Activated CD4-positive, alpha-beta T cell treated with anti-CD3 and anti-CD28 coated beads, Interleukin-2, amount 50 U/mL, for 4 hours (primary cell): ENCODE data around the gene ATP2B1.
"Not testable (repeated sequence)": the region's sequence is repeated elsewhere in the genome, so short reads cannot be mapped to it uniquely, and the experiment has no call there.

Source experiments
- DNase-seq, 2 experiments: peaks; one replicate each; pipeline ENCODE4 v3.0.0-alpha.2; 2020

The ATP2B1 gene

DNA sequence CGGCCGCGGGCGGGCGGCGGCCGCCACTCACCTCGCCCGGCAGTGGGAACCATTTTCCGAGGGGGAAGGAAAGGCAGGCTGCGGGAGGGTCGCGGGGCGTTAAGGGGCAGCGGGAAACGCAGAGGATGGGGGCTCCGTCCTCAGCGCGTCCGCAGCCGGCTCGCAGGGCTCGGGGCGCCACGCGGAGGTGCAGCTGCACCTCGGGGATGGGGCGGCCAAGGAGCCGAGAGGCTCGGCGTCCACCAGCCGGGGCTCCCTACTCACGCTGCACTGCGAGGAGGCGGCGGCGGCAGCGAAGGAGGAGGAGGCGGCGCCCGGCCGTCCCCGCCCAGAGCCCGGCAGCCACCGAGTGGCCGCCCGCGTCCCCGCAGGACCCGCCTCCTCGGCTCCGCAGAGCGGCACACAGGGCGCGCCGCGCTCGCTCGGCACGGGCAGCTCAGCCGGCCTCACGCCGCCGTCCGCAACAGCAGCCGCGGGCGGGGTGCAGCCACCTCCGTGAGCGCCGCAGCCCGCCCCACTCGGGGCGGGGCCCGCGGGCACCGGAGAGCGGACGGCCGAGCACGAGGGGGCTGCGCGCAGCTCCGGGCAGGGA, at the start of gene ATP2B1:
TSS of gene ATP2B1 (minus strand) at position 274 of the 592 bp plus-strand sequence. CDS start 52,952 bp downstream, outside the sequence.
- DNase-seq = peak; percentile 69 to 72

DNA sequence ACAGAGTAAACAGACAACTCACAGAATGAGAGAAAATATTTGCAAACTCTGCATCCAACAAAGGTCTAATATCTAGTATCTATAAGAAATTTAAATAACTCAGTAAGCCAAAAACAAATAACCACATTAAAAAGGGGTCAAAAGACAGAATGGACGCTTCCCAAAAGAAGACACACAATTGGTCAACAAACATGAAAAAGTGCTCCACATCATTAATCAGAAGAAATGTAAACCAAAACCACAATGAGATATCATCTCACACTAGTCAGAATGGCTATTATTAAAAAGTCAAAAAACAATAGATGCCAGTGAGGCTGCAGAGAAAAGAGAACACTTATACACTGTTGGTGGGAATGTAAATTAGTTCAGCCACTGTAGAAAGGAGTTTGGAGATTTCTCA, 49.3 kb upstream of the ATP2B1 start:
- not testable (repeated sequence) for DNase-seq

DNA sequence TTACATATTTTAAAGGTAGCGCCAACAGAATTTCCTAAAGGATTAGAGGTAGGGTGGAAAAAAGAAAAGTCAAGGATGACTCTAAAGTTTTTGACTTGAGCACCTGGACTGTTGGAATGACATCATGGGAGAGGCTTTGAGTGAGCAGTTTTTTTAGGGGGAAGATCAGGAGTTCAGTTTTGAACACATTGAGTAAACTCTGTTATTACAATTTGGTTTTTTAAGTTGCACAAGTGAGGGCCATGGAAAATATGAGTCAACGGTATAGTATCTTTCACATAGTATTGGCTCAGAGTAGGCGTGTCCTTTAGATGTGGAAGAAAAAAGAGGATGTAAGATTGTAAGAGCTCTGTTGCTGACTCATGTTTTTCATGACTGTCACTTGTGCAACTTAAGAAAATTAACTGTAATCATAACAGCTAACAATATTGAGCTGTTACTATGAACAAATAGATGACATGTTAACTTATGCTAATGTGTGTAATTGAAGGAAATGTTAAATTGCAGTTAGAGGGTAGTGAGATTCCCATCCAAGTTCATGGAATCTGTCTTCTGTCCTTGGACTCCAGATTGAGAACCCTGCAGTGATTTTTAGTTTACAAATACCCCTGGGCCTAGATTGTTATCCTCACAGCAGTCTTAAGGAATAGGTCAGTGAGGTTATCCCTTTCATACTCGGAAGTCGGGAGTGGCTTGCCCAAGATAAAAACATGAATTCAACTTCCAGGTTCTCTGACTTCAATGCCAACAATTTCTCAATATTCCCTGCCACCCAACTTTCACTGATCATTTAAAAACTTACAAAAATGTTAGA, 48.2 kb upstream of the ATP2B1 start:
- DNase-seq = no peak

DNA sequence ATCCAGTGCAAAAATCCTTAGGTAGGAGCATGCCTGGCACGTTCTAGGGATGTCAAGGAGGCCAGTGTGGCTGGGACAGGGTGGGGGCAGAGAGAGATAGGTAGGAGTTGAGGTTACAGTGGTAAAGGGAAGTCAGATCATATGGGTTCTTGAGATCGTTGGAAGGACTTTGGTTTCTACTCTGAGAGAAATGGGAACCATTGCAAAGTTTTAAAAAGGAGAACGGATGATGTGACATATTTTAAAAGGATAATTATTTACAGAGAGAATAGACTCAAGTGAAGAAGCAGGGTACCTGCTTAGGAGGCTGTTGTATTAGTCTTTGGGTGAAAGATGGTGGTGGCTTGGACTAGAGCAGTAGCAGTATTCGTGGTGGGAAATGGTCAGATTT, 47.6 kb upstream of the ATP2B1 start:
- no peak for DNase-seq

DNA sequence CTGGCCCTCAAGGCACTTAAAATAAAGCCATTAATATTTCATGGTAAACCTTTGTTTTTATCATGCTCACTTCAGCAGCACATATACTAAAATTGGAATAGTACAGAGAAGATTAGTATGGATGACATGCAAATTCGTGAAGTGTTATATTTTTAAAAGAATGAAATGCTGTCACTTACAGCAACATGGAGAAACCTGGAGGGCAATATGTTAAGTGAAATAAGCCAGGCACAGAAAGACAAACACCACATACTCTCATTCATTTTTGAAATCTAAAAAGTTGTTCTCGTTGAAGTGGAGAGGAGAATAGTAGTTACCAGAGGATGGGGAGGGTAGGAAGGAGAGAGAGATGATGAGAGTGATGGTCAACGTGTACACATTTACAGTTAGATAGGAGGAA, 45.4 kb upstream of the ATP2B1 start:
- no peak for DNase-seq

DNA sequence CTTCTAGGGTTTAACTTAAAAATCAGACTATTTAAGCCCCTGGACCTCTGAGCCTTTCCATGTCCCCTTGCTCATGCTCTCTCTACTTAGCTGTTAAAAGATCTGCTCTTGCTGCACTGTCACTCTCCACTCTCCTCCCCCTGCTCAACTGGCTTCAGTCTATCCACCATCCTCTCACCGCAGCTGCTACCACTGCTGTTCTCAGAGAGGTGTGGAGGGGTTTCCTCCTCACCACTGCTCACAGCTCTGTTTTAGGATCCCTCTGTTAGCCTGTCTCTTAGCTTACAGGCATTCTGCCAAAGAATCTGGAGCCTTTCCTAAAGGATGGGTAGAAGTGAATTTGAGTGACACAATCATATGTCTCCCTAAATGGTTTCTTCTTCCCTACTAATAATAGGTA, 43.7 kb upstream of the ATP2B1 start:
- no peak for DNase-seq

DNA sequence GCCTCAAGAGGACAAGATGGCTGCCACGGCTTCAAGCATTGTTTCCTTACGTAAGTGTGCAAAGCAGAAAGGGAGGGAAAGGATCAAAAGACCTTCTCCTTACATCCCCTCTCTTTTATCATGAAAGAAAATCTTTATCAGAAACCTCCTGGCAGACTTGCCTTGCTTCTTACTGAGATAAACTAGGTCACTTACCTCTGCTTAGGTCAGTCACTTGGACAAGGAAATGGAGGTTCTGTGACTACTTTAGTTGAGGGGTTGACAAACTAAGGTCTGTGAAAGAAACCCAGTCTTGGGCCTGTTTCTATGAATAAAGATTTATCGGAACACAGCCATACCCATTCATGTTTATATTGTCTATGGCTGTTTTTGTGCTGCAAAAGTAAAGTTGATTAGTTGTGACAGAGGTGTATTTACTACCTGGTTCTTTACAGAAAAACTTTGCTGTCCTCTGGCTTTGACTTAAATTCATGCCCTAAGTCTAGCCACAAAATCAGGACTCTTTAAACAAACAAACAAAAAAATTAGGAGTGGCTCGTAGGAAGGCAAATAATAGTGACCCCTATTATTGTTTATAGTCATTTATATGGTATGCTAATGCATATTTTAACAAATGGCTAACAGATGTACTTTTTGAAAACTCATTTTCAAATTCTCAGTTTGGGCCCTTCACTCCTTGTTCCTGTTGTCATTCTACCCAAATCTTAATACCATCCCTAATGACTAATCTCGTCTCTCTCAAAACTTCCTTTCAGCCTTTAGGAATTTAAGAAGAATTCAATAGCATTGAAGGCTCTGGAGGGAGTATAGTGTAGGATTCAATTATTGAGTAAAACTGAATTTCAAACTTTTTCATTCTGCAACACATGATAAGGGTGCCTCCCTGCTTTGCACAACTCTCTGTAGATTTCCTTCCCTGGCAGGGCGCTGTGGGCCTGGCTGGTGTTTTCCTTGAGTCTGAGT, 42.0 kb upstream of the ATP2B1 start:
- no peak for DNase-seq

DNA sequence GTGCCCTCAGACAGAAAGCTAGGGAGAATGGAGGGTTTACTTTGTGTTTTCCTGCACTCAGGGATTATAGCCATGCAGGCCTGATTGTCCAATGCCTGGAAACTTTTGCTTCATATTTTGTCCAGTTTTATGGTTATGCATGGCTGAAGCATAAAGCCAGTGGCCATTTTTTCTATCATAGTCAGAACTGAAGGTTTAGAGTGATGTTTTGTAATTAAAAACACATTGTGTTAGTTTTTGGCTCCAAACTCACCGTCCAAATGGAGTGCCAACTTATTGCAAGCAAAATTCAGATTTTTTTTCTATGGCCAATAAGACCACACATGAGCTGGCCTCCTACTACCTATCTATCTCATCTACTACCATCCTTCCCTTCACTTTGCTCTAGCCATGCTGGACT, 40.2 kb upstream of the ATP2B1 start:
- DNase-seq = no peak

DNA sequence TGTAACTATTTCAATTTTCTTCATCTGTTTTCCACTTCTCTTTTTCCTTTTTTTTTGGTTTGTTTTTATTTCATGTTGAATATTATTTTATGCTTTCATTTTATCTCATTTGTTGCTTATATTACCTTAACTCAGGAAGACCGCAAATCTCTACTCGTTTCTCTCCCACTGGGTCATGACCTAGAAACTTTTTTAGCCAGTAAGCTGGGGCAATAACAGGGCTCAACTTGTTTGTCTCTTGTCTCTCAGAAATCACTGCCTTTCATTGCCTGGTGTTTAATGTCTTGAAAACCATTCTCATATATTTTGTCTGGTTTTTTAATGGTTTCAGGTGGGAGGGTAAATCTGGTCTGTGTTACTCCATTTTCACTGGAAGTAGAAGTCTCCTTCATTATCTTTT, 36.6 kb upstream of the ATP2B1 start:
- DNase-seq = no peak

DNA sequence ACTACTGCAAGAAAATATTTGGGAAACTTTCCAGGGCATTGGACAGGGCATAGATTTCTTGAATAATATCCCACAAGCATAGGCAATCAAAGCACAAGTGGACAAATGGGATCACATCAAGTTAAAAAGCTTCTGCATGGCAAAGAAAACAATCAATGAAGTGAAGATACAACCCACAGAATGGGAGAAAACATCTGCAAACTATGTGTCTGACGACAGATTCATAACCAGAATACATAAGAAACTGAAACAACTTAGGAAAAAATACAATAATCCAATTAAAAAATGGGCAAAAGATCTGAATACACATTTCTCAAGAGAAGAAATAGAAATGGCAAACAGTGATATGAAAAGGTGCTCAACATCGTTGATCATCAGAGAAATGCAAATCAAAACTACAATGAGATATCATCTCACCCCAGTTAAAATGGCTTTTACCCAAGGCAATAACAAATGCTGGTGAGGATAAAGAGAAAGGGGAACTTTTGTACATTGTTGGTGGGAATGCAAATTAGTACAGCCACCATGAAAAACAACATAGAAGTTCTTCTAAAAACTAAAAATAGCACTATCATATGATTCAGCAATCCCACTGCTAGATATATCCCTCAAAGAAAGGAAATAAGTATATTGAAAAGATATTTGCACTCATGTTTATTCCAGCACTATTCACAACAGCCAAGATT, 33.8 kb upstream of the ATP2B1 start:
- no peak for DNase-seq

DNA sequence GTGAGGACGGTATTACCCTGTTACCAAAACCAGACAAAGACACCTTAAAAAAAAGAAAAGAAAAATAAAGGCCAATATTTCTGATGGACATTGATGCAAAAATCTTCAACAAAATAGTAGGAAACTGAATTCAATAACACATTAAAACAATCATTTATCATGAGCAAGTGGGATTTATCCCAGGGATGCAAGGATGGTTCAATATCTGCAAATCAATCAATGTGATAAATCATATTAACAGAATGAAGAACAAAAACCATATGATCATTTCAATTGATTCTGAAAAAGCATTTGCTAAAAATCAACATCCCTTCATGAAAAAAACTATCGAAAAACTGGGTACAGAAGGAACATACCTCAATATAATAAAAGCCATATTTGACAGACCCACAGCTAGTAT, 32.3 kb upstream of the ATP2B1 start:
- no peak for DNase-seq

DNA sequence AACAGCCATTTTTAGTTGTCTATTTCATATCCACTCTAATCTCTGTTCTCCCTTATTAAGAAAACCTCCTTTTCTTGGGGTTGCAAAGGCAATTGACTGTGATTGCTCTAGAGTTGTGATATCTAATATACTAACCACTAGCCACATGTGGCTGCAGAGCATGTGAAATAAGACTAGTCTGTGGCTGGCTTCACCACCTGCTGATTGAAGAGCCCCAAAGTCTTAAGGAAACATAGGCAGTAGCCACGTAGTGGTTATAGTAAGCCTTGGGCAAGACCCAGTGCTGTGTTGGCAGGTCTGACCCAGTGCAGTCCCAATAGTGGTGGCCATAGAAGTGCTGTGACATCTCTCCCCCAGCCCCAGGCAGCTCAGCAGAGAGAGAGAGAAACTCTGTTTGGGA, 28.4 kb upstream of the ATP2B1 start:
- no peak for DNase-seq

DNA sequence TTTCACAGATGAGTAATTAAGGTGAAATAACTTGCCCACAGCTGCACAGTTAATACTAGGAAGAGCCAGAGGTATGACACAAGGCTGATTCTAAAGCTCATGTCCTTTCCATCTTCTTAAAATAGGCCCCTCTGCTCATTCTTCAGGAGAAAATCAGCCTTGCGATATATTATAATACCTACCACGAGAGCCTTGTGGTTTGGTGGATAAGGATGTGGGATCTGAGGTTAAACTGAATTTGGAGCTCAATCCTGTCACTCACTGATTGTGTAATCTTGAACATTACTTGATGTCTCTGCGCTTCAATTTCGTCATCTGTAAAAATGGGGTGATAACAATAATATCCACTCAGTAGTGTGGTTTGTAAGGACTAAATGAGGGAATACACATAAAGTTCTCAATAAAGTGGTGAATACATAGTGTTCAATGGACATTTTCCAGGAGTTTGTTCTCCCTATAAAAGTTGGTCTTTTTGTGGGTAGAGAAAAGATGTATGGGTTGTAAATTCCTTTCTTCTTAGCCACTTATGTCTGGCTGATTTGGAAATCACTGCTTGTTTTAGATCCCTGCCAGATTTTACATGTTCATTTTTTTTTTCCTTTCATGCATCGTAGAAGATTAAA, 25.1 kb upstream of the ATP2B1 start:
- no peak for DNase-seq

DNA sequence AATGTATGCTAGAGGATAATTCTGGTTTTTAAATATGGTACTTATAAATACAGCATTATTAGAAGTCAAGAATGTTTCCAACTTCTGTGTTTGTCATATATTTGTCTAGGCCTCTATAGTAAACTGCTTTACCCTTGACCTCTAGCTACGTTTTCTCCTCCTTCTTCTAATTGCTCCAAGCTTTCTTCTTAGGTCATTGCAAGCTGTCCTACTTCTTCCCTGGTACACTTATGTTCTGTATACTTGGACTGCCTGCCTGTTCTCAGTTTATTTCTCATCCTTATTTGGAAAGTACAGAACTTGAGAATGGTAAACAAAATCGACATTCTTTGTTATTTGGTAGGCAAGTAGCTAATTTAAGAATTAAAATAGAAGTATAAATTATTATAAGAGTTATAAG, 23.9 kb upstream of the ATP2B1 start:
- no peak for DNase-seq

DNA sequence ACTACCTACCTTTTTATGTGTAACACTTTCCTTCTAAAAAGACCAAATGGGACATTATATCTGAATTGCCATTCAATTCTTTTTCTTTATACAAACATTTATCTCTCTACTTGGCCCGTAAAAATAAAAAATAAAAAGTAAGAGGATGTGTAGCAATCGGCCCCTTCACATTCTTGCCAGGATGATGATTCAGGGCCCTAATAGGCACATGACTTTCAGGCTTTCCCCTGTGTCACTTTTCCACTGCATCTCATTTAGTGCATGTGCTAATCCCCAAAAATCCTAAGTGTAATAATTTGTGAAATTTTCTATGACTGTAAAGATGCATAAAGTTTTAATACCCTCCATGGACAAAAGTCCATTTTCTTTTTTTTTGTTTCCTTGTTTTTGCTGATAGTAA, 23.0 kb upstream of the ATP2B1 start:
- no peak for DNase-seq

DNA sequence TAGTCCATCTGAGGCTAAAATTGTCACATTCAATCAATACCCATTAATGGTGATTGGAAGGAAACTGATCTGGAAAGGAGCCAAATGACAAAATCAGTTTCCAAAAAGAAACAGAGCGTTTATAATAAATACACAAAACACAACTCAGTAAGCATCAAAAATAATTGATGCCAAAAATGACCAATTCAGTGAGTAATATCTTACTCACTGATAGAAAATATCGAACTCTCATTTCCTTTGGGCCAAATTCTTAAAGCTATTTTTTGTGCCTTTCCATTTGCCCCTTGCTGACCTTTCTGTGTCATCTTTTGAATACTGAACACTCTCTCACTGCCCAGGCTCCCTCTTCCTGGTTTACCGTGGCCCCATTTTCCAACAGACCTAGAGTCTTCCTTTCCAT, 22.5 kb upstream of the ATP2B1 start:
- no peak for DNase-seq

DNA sequence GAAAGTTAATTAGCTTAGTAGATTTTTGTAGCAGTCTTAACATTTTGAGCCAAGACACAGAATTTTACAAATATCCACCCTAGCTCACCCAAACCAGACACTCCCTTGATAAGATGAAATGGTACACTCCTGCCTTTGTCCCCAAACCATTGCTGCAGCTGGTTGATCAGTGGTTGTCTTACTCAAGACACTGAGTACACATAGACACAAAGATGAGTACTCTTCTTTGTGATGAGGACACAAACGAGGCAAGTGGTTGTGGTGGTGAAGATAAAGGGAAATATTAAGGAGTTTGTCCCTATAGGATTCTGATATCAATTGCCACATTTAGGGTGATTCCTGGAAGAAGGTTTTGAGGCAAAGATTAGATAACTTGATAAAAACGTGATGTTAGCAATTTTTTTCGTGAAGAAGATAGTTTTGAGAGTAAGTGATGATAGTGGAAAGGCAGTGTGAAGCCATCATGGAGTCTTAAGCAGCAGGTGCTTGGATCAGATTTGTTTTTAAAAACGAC, 21.4 kb upstream of the ATP2B1 start:
- DNase-seq = no peak

DNA sequence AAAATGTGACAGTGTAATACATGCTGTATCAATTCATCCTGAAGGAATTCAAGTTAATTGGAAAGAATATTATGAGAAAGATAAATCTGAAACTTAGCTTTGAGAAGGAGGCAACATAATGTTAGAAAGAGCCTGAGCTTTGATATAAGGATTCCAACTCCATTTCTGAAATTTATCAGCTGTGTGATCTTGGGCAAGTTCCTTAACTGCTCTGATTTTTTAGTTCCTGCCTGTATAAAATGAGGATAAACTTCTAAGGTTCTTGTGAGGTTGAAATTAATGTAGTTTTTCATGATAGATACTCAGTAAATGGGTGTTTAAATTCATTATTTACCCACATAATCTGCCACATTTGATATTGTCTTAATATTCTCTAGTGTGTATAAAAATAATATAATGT, 14.6 kb upstream of the ATP2B1 start:
- no peak for DNase-seq

DNA sequence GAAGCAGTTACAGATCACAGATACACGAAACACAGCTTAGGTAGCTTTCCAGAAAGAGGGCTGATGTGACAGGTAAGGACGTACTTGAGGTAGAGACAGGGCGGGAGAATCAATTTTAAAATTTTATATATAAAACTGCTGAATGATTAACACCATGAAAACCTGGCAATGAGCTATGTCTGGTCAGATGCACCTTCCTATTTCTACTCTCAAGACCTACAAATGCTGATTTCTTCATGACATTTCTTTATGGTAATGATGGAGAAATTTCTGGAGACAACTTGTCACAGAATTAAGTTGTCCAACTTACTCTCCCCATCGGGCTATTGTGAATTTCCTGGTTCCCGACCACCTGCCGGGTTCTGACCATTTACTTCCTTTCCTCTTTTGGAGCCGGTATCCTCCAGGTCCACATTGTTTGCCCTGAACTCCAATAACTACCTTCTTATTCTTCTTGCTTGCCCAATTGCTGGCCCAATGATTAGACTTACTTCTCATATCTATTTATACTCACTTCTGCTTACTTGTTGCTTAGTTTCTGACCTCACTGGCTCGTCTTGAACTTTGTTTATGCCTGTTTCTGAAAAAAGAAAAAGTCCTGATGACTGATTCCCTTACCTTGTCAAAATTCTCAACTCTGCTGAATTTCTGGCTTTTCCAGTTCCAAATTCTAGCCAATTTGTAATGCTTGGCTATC, 12.8 kb upstream of the ATP2B1 start:
- no peak for DNase-seq

DNA sequence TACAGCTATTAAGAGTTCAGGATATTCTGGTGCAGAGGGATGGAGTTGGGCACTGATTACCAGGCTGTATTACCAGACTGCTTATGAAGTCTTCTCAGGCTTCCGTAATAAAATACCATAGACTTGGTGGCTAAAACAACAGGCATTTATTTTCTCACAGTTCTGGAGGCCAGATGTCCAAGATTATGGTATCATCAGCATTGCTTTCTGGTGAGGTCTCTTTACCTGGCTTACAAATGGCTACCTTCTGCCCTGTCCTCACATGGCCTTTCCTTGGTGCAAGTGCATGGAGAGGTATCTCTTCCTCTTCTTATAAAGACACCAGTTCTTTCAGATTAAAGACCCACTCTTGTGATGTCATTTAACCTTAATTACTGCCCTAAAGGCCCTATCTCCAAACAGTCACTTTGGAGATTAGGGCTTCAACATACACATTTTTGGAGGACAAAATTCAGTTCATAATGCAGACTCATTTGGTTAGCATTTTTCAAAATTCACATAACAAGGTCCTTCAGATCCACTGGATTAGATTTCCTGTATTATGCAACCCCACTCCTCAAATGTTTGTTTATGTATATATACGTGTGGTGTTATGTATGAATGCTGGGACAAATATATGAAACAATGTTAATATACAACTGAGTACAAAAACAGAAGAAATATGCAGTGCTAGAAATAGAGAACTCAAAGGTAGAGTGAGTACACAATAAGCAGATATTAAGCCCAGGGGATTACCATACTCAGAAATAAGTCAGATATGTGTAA, 9.3 kb upstream of the ATP2B1 start:
- DNase-seq = no peak

DNA sequence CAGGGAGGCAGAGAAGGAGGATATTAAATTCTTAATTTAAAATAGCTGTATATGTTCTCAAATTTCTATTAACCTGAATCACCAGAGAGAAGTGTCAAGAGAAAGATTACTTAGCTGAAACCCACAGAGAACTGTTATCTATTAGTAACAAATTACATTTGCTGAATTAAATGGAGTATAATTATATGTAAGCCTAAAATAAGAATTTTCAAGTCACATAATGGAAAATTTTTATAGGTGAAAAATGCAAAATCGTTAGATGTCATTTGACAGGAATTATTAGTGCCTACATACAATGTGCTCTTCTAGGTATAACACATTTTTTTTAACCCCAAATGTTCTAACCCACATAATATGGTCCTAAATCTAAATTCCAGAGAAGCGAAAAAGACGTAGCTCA, 4.1 kb upstream of the ATP2B1 start:
- no peak for DNase-seq
